Cardiac fibroblast (primary cell): Measurements from ENCODE around the gene HRH3.

Experiments
- DNase-seq, 2 donors: peaks; one replicate each; pipeline versions ENCODE4 v3.0.0 to v3.0.0-alpha.2; 2010; ENCODE audit warnings: low read depth in 2 of 2
- H3K4me3 ChIP-seq, 2 donors: replicated peaks in 1 of 2; 1 replicate in 1 of 2; 2 replicates in 1 of 2; pipeline ENCODE4 v1.5.1; 2011; ENCODE audit warnings: low read depth in 2 of 2, low read length in 2 of 2, mild to moderate bottlenecking in 2 of 2, moderate library complexity in 1 of 2
- CTCF ChIP-seq: IDR thresholded peaks from one replicate; pipeline ENCODE4 v1.5.1; 2011; ENCODE audit warnings: low read depth, mild to moderate bottlenecking, low read length, inconsistent platforms

The HRH3 gene

GRCh38 chr20:62216636-62217566 lies 3.2 kb downstream of the HRH3 start:
- TF ChIP-seq CTCF = no peak
- DNase-seq = no peak
- H3K4me3 ChIP-seq = no peak overlapping the region

GRCh38 chr20:62215991-62216635 lies 4.0 kb downstream of the HRH3 start:
- no peak overlapping the region for H3K4me3 ChIP-seq
- TF ChIP-seq CTCF = no peak
- no peak for DNase-seq

- DNase-seq = no peak
- TF ChIP-seq CTCF = no peak
- H3K4me3 ChIP-seq = no peak overlapping the region
Measured at GRCh38 chr20:62215020-62215990, 4.8 kb downstream of the HRH3 start.

GRCh38 chr20:62214067-62214466 lies 6.0 kb downstream of the HRH3 start:
- DNase-seq = no peak
- TF ChIP-seq CTCF = no peak
- H3K4me3 ChIP-seq = no peak overlapping the region

GRCh38 chr20:62212299-62212698 lies 7.8 kb downstream of the HRH3 start:
- H3K4me3 ChIP-seq = no peak overlapping the region
- no peak for TF ChIP-seq CTCF
- no peak for DNase-seq

GRCh38 chr20:62211769-62212288 lies 8.2 kb downstream of the HRH3 start:
- DNase-seq = no peak
- TF ChIP-seq CTCF = no peak
- no peak overlapping the region for H3K4me3 ChIP-seq
